NB4 (cell line): ENCODE measurements around the gene PRKD3.

Experiments used
- POLR2A ChIP-seq: IDR thresholded peaks from 2 replicates; pipeline ENCODE4 v1.6.1; 2011; ENCODE audit warnings: mild to moderate bottlenecking; ENCODE audit not compliant: insufficient read length; ENCODE audit errors: extremely low read depth
- TF ChIP-seq, protein P1 (sequence below): IDR thresholded peaks from one replicate; pipeline ENCODE4 v1.5.1; 2012; ENCODE audit warnings: low read depth, low read length
- TF ChIP-seq, protein P2 (sequence below): IDR thresholded peaks from 2 replicates; pipeline ENCODE4 v1.6.1; 2011; ENCODE audit warnings: low read depth, low read length

DNA sequence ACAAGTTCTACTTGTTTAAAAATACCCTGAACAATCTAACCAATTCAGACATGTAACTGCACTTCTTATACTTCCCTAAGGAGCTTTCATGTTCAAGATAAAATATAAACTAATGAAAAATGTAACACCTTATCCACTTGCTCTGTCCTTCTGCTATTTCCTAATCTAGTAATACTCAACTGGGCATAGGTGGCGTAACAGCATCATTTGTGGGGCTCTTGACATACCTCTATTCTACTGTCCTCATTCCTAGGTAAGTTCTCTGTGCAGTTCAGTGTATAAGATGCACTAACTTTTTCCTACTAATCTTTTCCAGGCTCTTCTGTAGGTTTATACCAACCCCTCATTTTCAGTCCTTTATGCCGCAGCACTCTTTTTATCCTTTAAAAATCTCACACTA is 36.7 kb downstream of the PRKD3 start:
- TF ChIP-seq, protein P1, sequence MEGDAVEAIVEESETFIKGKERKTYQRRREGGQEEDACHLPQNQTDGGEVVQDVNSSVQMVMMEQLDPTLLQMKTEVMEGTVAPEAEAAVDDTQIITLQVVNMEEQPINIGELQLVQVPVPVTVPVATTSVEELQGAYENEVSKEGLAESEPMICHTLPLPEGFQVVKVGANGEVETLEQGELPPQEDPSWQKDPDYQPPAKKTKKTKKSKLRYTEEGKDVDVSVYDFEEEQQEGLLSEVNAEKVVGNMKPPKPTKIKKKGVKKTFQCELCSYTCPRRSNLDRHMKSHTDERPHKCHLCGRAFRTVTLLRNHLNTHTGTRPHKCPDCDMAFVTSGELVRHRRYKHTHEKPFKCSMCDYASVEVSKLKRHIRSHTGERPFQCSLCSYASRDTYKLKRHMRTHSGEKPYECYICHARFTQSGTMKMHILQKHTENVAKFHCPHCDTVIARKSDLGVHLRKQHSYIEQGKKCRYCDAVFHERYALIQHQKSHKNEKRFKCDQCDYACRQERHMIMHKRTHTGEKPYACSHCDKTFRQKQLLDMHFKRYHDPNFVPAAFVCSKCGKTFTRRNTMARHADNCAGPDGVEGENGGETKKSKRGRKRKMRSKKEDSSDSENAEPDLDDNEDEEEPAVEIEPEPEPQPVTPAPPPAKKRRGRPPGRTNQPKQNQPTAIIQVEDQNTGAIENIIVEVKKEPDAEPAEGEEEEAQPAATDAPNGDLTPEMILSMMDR: no peak
- no peak for TF ChIP-seq POLR2A
- TF ChIP-seq, protein P2, sequence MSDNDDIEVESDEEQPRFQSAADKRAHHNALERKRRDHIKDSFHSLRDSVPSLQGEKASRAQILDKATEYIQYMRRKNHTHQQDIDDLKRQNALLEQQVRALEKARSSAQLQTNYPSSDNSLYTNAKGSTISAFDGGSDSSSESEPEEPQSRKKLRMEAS: no peak
